Measurements from ENCODE around the gene AEBP1. TPM values are rescaled to one million over a fixed set of nuclear protein-coding genes. Genes with fewer than 3 reads are reported as not detected.
A peak's percentile ranks its signal among the peaks of the same experiment; 100 is the strongest.

Gene AEBP1
- total RNA-seq, 1 donor from 2014 or later = 52.2 TPM

GRCh38 chr7:44141221-44141850 is 37.2 kb downstream of the AEBP1 start, which contains the start of gene MYL7:
MYL7 (minus strand) TSS chr7:44141332; CDS start chr7:44141305, 27 bp downstream.
- no peaks in the 10 kb centered on the region for H3K36me3 Mint-ChIP-seq (ENCODE audit: insufficient read depth)

GRCh38 chr7:44142028-44142427 is 37.9 kb downstream of the AEBP1 start:
- TF ChIP-seq CTCF (IDR thresholded peaks at IDR 0.05; ENCODE audit: unreplicated experiment) = no peak
- DNase-seq (ENCODE audit: low spot score, unreplicated experiment) = no peak
- Mint-ChIP-seq H3K27ac (no peak overlapping the region), H3K27me3 (peaks cover 29% of the 10 kb centered on the region), H3K9me3 (ENCODE audit: low read depth) (no peaks in the 10 kb centered on the region), H3K4me3 (ENCODE audit: low read depth) (no peak overlapping the region), H3K4me1 (ENCODE audit: low read depth) (peaks cover 2% of the 10 kb centered on the region), H3K36me3 (ENCODE audit: insufficient read depth) (no peaks in the 10 kb centered on the region)

More at GRCh38 chr7:44141221-44141850, 37.2 kb downstream of the AEBP1 start, which contains the start of gene MYL7:
- no peak for DNase-seq (ENCODE audit: low spot score, unreplicated experiment)
- H3K27me3 Mint-ChIP-seq = peaks cover 22% of the 10 kb centered on the region
- H3K4me3 Mint-ChIP-seq (ENCODE audit: low read depth) = no peak within 1 kb of the TSS
- peak within 1 kb of the TSS; percentile 49 for H3K27ac Mint-ChIP-seq
- no peaks in the 10 kb centered on the region for H3K4me1 Mint-ChIP-seq (ENCODE audit: low read depth)
- no peaks in the 10 kb centered on the region for H3K9me3 Mint-ChIP-seq (ENCODE audit: low read depth)
- TF ChIP-seq CTCF (IDR thresholded peaks at IDR 0.05; ENCODE audit: unreplicated experiment) = no peak

DNA sequence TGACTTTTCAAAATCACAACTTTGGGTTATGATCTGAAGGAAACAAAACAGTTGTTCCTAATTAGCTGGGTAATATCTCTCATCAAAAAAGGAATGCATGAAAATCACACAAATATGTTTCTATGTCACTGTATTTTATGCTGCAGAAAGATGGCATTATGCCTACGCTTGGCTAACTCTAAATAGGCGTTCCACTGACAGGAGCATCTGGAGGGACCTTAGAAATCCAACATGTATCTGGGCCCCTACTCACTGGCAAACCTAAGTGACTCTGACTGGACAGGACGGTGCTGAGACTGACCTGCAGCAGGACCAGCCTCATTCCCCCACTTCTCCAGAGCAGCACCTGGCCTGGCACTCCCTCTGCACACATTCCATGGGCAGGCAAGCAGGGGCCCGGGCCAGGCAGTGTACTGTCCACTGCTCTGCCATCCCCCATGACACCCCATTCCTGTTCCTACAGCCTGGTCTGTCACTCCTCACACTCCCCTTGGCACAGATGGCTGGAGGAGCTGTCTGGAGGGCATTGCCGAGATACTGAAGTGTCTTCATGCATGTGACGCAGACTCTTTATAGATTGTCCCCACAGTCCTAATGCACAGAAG is 39.6 kb downstream of the AEBP1 start:
- Mint-ChIP-seq H3K4me3 (ENCODE audit: low read depth) (no peak overlapping the region), H3K27ac (no peak overlapping the region), H3K4me1 (ENCODE audit: low read depth) (peaks cover 9% of the 10 kb centered on the region), H3K36me3 (ENCODE audit: insufficient read depth) (no peaks in the 10 kb centered on the region), H3K9me3 (ENCODE audit: low read depth) (no peaks in the 10 kb centered on the region), H3K27me3 (peaks cover 39% of the 10 kb centered on the region)
- DNase-seq (ENCODE audit: low spot score, unreplicated experiment) = no peak
- no peak for TF ChIP-seq CTCF (IDR thresholded peaks at IDR 0.05; ENCODE audit: unreplicated experiment)

- peaks cover 9% of the 10 kb centered on the region for H3K4me1 Mint-ChIP-seq (ENCODE audit: low read depth)
Observed at GRCh38 chr7:44144426-44144967, 40.4 kb downstream of the AEBP1 start.

More at GRCh38 chr7:44144426-44144967, 40.4 kb downstream of the AEBP1 start:
- Mint-ChIP-seq H3K27me3 (peaks cover 41% of the 10 kb centered on the region), H3K4me3 (ENCODE audit: low read depth) (no peak overlapping the region), H3K27ac (no peak overlapping the region), H3K36me3 (ENCODE audit: insufficient read depth) (no peaks in the 10 kb centered on the region), H3K9me3 (ENCODE audit: low read depth) (no peaks in the 10 kb centered on the region)
- TF ChIP-seq CTCF (IDR thresholded peaks at IDR 0.05; ENCODE audit: unreplicated experiment) = no peak
- no peak for DNase-seq (ENCODE audit: low spot score, unreplicated experiment)
